ENCODE data around the gene MAF.

DNA sequence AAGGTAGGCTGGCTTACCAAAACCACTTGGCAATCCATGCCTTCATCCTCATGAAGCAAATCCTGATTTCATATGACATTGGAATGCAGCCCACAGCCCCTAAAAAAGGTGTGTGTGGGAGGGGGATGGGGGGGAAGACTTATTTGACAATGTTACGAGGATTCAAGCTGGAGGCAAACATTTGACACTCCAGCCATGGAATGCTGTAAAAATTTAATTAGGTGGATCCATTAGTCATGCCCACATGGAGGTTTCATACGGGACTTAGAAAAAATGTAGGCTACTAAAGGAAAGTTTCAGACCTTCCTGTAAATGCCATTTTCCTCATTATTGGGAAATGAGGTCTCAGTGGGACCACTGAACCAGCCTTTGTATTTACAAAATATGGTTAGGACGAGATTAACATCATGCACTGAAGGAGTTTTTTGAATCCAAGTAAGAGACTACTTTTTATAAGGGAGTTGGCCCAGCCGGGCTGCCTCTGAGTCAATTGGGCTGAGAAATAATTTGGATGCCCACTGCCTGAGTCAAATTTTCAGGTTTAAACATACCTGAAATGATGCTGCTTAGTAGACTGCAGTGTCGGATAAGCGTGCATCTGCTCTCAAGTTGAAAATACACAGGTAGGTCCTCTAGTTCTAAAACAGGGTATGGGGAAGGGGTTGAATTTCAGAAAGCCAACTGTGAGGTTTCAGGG, 44.6 kb upstream of the MAF start:
- no peak for TF ChIP-seq POLR2A (IDR thresholded peaks at IDR 0.05)
- TF ChIP-seq, protein P1, sequence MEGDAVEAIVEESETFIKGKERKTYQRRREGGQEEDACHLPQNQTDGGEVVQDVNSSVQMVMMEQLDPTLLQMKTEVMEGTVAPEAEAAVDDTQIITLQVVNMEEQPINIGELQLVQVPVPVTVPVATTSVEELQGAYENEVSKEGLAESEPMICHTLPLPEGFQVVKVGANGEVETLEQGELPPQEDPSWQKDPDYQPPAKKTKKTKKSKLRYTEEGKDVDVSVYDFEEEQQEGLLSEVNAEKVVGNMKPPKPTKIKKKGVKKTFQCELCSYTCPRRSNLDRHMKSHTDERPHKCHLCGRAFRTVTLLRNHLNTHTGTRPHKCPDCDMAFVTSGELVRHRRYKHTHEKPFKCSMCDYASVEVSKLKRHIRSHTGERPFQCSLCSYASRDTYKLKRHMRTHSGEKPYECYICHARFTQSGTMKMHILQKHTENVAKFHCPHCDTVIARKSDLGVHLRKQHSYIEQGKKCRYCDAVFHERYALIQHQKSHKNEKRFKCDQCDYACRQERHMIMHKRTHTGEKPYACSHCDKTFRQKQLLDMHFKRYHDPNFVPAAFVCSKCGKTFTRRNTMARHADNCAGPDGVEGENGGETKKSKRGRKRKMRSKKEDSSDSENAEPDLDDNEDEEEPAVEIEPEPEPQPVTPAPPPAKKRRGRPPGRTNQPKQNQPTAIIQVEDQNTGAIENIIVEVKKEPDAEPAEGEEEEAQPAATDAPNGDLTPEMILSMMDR (IDR thresholded peaks at IDR 0.05 in 4 of 5, conservative IDR thresholded peaks at IDR 0.05 in 1 of 5), result no peak
